ENCODE measurements around the gene MAP3K20. TPM values are rescaled to one million over a fixed set of nuclear protein-coding genes. Genes with fewer than 3 reads are reported as not detected.
A peak's percentile ranks its signal among the peaks of the same experiment; 100 is the strongest.

The MAP3K20 gene
- polyA plus RNA-seq, 6 donors from 2014 or later: 6.0 to 15.4 (median 9.6) TPM

DNA sequence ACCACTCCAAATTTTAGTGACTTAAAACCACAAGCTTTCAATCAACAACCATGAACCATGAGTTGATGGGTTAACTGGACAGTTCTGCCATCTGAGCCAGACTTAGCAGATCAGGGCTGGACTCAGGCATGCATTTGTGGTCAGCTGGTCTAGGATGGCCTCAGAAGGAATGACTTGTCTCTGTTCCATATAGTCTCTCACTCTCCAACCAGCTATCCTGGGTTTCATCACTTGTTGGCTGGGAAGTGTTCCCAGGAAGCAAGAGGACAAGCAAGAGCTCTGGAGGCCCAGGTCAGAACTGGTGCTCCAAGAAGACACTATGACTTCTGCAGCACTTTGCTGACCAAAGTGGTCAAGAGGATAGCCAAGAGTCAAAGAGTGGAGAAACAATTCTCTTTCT is 17.5 kb upstream of the MAP3K20 start:
- ATAC-seq (ENCODE audit: low read depth in 2 of 2) (no peak), DNase-seq (no peak)
- Mint-ChIP-seq H3K36me3 (no peaks in the 10 kb centered on the region), H3K4me1 (peaks cover 13 to 18% (median 17%) of the 10 kb centered on the region in 3 donors), H3K27ac (peak overlapping the region in 1 of 6 donors; percentile 70), H3K27me3 (peaks cover 0 to 24% (median 8%) of the 10 kb centered on the region in 3 donors), H3K4me3 (peak overlapping the region in 1 of 8 donors; percentile 45), H3K9me3 (peaks cover 0 to 2% (median 0%) of the 10 kb centered on the region in 7 donors)

DNA sequence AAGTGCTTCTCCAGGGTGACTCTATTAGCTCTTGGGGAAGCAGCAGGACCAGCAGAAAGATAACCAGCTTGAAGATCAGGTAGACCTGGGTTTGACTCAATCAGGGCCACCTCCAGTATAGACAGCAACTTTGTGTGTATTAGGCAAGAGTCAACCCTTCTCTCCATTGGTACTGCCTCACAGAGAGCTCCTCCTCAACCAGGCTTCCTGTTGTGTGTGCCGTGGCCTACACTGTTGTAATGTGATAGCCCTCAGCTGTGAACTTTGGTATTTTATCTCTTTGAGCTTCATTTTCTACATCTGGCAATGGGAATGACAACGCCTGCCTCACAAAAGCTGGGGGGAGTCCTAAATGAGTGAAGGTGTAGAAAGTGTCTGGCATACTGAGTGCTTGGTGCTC is 17.0 kb upstream of the MAP3K20 start:
- H3K4me1 Mint-ChIP-seq: peaks cover 13 to 18% (median 17%) of the 10 kb centered on the region in 3 donors
- no peaks in the 10 kb centered on the region for H3K36me3 Mint-ChIP-seq
- H3K27me3 Mint-ChIP-seq: peaks cover 0 to 19% (median 8%) of the 10 kb centered on the region in 3 donors
- no peaks in the 10 kb centered on the region for H3K9me3 Mint-ChIP-seq
- H3K4me3 Mint-ChIP-seq: no peak overlapping the region
- peak overlapping the region in 2 of 6 donors; percentile 54 to 70 for H3K27ac Mint-ChIP-seq
- DNase-seq (no peak), ATAC-seq (ENCODE audit: low read depth in 2 of 2) (no peak)

DNA sequence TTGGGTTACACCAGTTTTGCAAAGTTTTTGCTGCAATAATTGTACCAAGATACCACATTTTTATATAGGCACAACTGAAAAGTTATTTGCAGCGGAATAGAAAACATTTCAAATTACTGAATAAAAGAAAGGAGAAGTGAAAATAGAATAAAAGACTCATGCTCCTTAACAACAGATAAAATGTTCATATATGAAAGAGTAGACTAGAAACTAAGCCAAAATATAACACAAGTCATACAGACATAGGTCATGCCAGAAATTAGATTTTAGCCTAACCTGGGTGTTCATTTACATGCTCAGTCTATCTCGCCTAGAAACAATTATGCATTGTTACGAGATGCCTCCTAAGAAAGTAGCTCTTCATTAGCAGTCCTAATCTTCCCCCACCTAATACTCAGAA is 16.4 kb upstream of the MAP3K20 start:
- Mint-ChIP-seq H3K36me3 (no peaks in the 10 kb centered on the region), H3K27me3 (peaks cover 5 to 23% (median 14%) of the 10 kb centered on the region in 3 donors), H3K9me3 (no peaks in the 10 kb centered on the region), H3K4me3 (peak overlapping the region in 4 of 8 donors; percentile 1 to 86 (median 41)), H3K27ac (peak overlapping the region in 2 of 6 donors; percentile 60 to 76), H3K4me1 (peaks cover 13 to 18% (median 17%) of the 10 kb centered on the region in 3 donors)
- DNase-seq: peak; percentile 0
- ATAC-seq (ENCODE audit: low read depth in 2 of 2): peak; percentile 53 to 60

DNA sequence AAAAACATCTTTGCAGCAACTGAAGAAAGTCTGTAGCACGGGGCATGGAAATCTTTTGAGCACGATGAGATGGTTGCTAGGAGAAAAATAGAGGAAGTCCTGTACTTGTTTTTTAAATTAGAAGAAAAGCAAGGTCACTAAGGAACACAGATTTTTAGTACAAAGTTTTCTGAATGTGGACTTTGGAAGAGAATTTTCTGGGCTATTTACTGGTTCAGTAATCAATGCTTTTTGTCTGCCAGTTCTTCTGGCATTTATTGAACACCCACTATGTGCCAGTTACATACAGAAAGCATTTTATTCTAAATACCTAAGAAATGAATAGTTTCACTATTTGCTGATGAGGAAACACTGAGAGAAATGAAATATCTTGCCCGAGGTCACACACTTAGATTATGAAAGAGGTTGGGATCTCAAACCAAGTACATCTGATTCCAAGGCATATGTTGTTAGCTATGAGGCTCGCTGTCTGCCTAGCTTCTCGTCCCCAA is 15.6 kb upstream of the MAP3K20 start:
- Mint-ChIP-seq H3K36me3 (no peaks in the 10 kb centered on the region), H3K4me1 (peaks cover 13 to 18% (median 17%) of the 10 kb centered on the region in 3 donors), H3K27ac (peak overlapping the region in 3 of 6 donors; percentile 26 to 76 (median 60)), H3K4me3 (peak overlapping the region; percentile 1 to 86 (median 51)), H3K27me3 (peaks cover 9 to 23% (median 16%) of the 10 kb centered on the region in 3 donors), H3K9me3 (no peaks in the 10 kb centered on the region)
- ATAC-seq (ENCODE audit: low read depth in 2 of 2): peak in 1 of 2 donors; percentile 36
- DNase-seq: peak; percentile 1

DNA sequence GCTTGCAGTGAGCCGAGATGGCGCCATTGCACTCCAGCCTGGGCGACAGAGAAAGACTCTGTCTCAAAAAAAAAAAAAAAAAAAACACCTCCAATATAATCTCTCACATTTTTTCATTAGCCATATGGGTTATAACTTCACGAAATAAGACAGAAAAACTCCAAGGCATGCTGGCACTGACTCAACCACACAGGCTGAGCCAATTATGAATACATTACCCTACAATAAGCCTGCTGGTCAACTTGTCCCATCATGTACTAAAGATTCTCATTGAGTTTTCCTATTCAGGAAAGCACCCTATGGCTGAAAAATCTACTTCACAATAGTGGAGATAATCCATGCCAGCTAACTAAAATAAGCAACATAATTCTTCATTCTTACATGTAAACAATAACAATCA is 12.8 kb upstream of the MAP3K20 start:
- Mint-ChIP-seq H3K27ac (no peak overlapping the region), H3K4me3 (no peak overlapping the region), H3K4me1 (peaks cover 10 to 18% (median 17%) of the 10 kb centered on the region in 3 donors), H3K36me3 (no peaks in the 10 kb centered on the region), H3K27me3 (peaks cover 15 to 24% (median 21%) of the 10 kb centered on the region in 3 donors), H3K9me3 (no peaks in the 10 kb centered on the region)
- ATAC-seq (ENCODE audit: low read depth in 2 of 2) (no peak), DNase-seq (no peak)

DNA sequence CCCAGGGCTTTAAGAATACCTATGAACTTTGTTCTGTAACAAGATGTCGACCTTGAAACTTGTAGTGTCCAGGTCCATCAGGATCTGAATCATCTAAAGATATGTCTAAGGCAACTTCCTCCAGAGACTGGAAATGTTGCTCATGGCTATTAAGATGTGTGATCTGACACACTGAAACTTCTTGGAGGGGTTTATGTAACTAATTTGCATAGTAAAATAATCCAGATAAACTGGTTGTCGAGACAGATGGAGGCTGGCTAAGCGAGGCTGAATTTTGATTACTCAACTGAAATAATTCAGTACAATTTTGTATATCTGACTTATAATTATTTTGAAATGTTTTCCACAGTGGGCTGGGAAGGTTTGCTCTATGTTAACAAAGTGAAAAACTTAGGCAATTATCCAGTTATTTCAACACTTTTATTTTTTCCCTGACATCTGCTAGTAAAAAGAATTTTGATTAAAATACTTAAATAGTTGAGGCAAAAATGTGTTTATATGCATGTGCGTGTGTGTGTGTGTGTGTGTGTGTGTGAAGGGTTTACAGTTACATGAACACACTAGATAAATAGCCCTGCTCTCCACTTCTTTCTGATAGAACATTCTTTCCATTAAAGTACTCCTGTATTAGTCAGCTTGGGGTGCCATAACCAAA is 11.4 kb upstream of the MAP3K20 start:
- Mint-ChIP-seq H3K27ac (peak overlapping the region in 1 of 6 donors; percentile 44), H3K4me1 (peaks cover 10 to 11% (median 11%) of the 10 kb centered on the region in 3 donors), H3K9me3 (no peaks in the 10 kb centered on the region), H3K36me3 (no peaks in the 10 kb centered on the region), H3K4me3 (no peak overlapping the region), H3K27me3 (peaks cover 15 to 27% (median 25%) of the 10 kb centered on the region in 3 donors)
- DNase-seq (no peak), ATAC-seq (ENCODE audit: low read depth in 2 of 2) (no peak)

DNA sequence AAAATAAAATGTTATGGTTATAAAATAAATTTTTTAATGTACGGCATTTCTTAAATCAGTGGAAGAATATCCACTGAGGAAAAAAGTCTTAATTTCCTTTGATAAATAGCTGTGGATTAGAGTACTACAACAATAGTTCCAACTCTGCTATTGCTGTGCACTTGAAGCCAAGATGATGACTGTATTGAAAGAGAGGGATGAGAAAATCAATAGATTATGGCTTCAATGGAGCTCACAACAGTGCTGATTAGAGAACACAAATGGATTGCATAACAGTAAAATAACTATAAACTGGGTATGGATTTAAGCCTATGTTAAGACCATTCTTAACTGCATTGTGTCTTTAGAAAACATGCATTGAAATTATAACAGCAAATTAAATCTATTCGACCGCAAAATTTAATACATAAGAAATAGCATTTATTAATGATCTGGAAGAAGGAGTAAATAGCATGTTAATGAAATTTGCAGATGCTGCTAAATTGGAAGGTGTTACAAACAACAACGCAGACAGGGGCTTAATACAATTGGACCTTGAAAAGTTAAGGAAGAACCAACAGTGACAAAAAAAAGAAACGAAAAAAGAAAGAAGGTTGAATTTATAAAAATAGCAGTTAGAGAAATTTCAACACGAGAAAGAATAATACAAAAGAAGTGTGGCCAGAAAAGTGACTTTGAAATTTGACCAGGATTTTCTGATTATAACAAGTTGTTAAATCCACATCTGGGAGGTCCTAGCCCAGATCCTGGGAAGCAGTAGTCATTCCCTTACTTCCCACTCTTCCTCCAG is 8.6 kb upstream of the MAP3K20 start:
- no peaks in the 10 kb centered on the region for H3K4me1 Mint-ChIP-seq
- DNase-seq: no peak
- ATAC-seq (ENCODE audit: low read depth in 2 of 2): no peak
- H3K27ac Mint-ChIP-seq: no peak overlapping the region
- no peaks in the 10 kb centered on the region for H3K36me3 Mint-ChIP-seq
- no peaks in the 10 kb centered on the region for H3K9me3 Mint-ChIP-seq
- H3K27me3 Mint-ChIP-seq: peaks cover 23 to 44% (median 37%) of the 10 kb centered on the region in 3 donors
- no peak overlapping the region for H3K4me3 Mint-ChIP-seq

DNA sequence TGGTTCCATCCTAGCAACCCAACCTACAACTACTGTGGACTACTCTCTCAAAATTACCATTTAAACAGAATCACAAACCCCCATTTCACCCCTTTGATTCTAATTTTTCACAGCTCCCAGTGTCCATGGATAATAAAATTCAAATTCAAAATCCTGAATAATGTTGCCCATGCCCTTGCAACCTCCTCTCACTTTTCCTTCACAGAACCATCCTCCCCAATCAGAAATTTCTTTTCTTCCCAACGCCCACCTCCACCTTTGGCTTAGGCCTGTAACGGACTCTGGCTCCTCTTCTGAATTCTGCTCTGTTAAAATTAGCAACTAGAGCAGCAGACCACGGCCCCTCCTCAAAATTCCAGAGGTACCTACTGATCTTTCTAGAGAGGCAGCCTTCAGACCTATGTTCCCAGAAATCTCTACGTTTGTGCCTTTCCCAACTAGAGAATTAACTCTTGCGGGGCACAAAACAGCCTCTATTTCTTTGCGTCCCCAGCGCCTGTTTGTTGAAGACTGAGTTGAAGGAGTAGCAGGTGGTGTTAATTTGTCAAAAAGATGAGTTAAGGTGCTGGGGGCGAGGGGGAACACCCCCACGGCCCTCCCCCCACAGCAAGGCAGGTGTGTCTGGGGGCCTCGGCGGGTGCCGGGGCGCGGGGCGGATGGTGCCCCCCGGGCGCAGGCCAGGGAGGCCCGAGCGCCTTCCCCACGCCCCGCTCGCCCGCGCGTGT is 428 bp upstream of the MAP3K20 start:
- Mint-ChIP-seq H3K4me3 (peak overlapping the region; percentile 67 to 93 (median 86)), H3K27ac (peak overlapping the region in 3 of 6 donors; percentile 62 to 79 (median 65)), H3K4me1 (peaks cover 8 to 16% (median 10%) of the 10 kb centered on the region in 3 donors), H3K9me3 (no peaks in the 10 kb centered on the region), H3K36me3 (no peaks in the 10 kb centered on the region), H3K27me3 (peaks cover 2 to 16% (median 10%) of the 10 kb centered on the region in 3 donors)
- ATAC-seq (ENCODE audit: low read depth in 2 of 2) (no peak), DNase-seq (no peak)

DNA sequence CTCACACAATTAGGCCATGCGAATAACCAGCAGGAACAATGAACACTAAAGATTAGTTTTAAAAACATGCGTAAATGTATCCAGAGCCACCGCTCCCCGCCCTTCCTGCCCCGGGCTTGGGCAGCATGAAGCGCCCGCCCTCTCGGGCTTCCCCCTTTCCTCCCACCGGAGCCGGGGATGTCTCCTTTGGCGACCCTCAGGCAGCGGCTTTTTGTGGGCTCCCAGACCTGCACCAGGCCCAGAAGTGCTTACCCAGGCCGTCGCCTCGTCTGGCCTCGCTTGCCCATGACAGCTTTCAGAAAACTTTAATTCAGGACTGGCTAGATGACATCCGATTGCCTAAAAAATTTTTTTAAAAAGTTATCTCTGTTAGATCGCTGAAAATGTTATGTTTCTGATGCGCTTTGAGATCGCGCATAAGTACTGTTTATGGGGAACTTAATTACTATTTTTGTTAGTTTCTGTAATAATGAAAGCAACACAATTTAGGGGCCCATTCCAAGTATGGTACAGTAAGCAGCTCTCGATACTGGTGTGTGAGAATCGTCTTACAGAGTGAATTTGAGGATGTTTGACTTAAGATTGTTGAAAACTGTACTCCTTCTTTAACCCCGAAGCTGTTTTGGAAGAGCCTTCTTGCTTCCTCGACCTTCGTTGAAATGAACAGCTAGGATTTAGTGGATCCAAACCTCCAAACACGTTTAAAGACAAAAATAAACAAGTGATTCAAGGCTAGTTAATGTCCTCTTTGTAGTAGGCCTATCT is 1.1 kb downstream of the MAP3K20 start:
- Mint-ChIP-seq H3K27ac (peak overlapping the region in 4 of 6 donors; percentile 71 to 79 (median 74)), H3K36me3 (no peaks in the 10 kb centered on the region), H3K4me3 (peak overlapping the region; percentile 88 to 94 (median 94)), H3K9me3 (no peaks in the 10 kb centered on the region), H3K27me3 (peaks cover 0 to 8% (median 6%) of the 10 kb centered on the region in 3 donors), H3K4me1 (peaks cover 8 to 16% (median 10%) of the 10 kb centered on the region in 3 donors)
- DNase-seq (no peak), ATAC-seq (ENCODE audit: low read depth in 2 of 2) (peak; percentile 13 to 16)

DNA sequence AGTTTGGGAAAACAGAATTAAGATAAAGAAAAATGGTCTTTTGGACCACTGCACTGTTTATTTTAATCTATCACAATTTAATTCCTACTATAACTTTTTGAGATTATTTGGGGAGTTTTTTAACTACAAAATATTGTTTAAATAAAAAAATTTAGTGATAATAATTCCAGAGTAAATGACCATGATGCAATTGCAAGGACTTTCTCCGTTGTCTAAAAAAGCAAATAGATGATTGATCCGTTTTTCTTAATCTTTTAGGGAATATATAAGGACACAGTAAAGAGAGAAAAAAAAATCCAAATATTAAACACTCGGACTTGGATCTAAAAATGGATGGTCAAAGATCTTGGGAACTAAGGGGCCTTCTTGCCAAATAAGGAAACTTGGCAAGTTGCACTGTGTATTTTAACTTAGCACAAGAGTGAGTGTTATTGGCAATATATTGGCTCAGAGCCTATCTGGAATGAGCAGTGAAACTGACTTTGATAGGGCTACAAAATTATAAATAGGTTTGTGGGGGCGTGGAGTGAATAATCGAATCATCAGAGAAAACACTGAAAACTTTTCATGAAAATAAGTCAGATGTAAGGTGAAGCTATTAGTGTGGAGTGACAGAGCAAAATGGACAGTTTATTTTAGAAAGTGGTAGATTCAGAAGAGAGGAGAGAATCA is 2.0 kb downstream of the MAP3K20 start:
- peaks cover 8 to 16% (median 10%) of the 10 kb centered on the region in 3 donors for H3K4me1 Mint-ChIP-seq

DNA sequence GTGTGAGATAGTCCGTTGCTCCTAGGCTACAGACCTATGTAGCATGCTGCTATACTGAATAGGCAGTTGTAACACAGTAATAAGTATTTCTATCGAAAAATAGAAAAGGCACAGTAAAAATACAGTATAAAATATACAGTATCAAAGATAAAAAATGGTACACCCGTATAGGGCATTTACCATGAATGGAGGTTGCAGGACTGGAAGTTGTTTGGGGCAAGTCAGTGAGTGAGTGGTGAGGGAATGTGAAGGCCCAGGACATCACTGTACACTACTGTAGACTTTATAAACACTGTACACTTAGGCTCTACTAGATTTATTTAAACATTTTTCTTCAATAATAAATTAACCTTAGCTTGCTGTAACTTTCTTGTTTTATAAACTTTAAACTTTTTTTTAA is 3.5 kb downstream of the MAP3K20 start:
- H3K27ac Mint-ChIP-seq: no peak overlapping the region
- peaks cover 0 to 6% (median 0%) of the 10 kb centered on the region in 3 donors for H3K27me3 Mint-ChIP-seq
- no peaks in the 10 kb centered on the region for H3K9me3 Mint-ChIP-seq
- no peaks in the 10 kb centered on the region for H3K36me3 Mint-ChIP-seq
- DNase-seq (no peak), ATAC-seq (ENCODE audit: low read depth in 2 of 2) (no peak)
- H3K4me1 Mint-ChIP-seq: peaks cover 8 to 16% (median 10%) of the 10 kb centered on the region in 3 donors
- peak overlapping the region in 1 of 8 donors; percentile 4 for H3K4me3 Mint-ChIP-seq

More for the DNA sequence above, 2.0 kb downstream of the MAP3K20 start:
- ATAC-seq (ENCODE audit: low read depth in 2 of 2) (no peak), DNase-seq (no peak)
- H3K27ac Mint-ChIP-seq: peak overlapping the region in 1 of 6 donors; percentile 76
- no peaks in the 10 kb centered on the region for H3K36me3 Mint-ChIP-seq
- no peaks in the 10 kb centered on the region for H3K9me3 Mint-ChIP-seq
- H3K4me3 Mint-ChIP-seq: peak overlapping the region; percentile 1 to 94 (median 92)
- peaks cover 0 to 6% (median 3%) of the 10 kb centered on the region in 3 donors for H3K27me3 Mint-ChIP-seq
